Superior temporal gyrus (tissue), 1 donor: ENCODE results near the gene QPCT.
"Not testable (repeated sequence)": the region's sequence is repeated elsewhere in the genome, so short reads cannot be mapped to it uniquely, and the experiment has no call there.

ENCODE experiments used
- DNase-seq: peaks from one replicate; pipeline ENCODE4 v3.0.0-alpha.2; 2016; ENCODE audit errors: extremely low spot score

The QPCT gene

GRCh38 chr2:37389989-37390765 lies 45.7 kb downstream of the QPCT start:
- DNase-seq, result peak; percentile 26

- DNase-seq, result no peak
These were observed 46.3 kb downstream of the QPCT start for GRCh38 chr2:37390777-37391176.

DNA sequence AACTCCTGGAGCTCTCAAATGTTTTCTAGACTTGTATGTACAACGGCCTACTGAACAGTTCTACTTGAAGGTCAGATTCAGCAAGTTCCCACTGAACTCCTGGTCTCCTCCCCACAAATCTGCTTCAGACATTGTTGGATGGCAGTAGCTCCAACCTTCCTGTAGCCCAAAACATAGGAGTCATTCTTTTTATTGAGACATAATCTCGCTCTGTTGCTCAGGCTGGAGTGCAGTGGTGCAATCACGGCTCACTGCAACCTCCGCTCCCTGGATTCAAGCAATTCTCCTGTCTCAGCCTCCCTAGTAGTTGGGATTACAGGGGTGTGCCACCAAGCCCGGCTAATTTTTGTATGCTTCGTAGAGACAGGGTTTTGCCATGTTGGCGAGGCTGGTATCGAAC lies 47.3 kb downstream of the QPCT start:
- DNase-seq, result no peak

- no peak for DNase-seq
These were observed 48.0 kb downstream of the QPCT start for GRCh38 chr2:37392428-37392827.

- no peak for DNase-seq
These were observed 49.8 kb downstream of the QPCT start for GRCh38 chr2:37394263-37394662.

GRCh38 chr2:37394796-37395555 lies 50.5 kb downstream of the QPCT start:
- no peak for DNase-seq

- DNase-seq, result no peak
These were observed 52.6 kb downstream of the QPCT start for GRCh38 chr2:37396890-37397565.

GRCh38 chr2:37398990-37399389 lies 54.6 kb downstream of the QPCT start:
- no peak for DNase-seq

DNA sequence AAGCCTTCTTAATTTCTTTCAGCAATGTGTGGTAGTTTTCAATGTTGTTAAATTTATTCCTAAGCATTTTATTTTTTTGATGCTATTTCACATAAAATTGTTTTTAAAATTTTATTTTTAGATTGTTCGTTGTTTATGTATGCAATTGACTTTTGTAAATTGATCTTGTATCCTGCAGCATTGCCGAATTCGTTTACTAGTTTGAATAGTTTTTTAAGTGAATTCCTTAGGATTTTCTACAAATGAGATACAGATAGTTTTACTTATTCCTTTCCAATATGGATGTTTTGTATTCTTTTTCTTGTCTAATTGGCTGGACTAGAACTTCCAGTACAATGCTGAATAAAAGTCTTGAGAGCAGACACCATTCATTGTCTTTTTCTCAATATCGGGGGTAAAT lies 55.6 kb downstream of the QPCT start:
- DNase-seq, result no peak

- DNase-seq, result no peak
These were observed 58.2 kb downstream of the QPCT start for GRCh38 chr2:37402636-37403035.

DNA sequence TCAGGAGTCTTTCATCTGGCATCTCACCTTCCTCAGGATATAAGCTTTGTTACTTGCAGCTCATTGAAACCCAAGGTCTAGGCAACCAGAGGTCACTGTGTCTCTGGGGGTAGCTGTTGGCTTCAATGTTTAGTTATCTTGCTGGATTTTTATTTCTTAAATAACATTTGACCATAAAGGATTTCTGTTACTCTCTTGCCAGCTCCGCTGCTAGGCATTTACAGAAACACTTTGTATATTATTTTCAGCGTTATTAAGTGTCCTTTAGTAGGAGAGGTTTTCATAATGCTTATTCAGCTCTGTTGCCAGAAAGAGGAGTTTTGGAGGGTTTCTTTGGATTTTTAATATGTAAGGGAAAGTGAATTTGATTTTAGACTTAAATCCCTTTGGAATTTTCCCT lies 61.4 kb downstream of the QPCT start:
- no peak for DNase-seq

DNA sequence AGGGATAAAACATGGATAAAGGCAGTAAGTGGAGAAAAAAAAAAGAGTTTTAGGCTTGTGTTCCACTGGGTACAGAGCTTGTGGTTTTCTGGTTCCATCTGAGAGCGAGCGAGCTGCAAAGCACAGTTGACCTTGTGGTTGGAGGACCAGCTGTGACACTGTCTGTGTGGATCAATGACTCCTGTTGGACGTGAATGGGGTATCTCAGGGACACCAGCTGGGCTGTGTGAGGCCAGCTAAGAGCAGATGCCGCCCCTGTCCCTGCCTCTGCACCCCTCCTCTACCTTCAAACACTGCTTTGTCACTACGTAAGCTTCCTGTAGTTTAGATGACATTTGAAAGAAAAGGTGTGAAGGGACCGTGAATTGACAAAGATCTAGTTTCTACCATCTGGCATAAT lies 67.8 kb downstream of the QPCT start:
- no peak for DNase-seq

- not testable (repeated sequence) for DNase-seq
These were observed 69.6 kb downstream of the QPCT start for GRCh38 chr2:37413911-37414469.

DNA sequence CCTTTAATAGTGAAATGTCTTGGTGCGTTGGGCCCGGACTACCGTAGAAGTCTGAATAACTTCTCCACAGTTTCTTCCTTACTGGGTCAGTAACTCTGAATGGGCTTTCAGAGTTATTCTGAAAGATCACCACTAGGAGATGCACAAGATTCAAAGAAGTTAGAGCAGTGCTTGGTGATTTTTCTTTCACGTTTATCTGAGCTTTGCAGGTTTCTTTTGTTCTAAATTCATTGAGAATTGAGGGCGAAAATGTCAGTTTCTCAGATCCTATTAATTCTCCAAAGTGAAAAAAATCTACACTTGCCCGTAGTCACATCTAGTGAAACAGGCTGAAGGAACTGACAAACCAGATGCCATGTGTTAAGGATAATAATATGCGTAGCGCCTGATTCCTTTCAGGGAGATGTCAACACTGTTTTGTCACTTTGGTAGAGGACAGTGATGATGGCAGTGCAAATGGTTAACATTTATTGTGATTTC lies 70.1 kb downstream of the QPCT start:
- peak; percentile 82 for DNase-seq

- DNase-seq, result no peak
These were observed 70.8 kb downstream of the QPCT start for GRCh38 chr2:37415128-37415820.

GRCh38 chr2:37417321-37417720 lies 72.9 kb downstream of the QPCT start:
- DNase-seq, result no peak

DNA sequence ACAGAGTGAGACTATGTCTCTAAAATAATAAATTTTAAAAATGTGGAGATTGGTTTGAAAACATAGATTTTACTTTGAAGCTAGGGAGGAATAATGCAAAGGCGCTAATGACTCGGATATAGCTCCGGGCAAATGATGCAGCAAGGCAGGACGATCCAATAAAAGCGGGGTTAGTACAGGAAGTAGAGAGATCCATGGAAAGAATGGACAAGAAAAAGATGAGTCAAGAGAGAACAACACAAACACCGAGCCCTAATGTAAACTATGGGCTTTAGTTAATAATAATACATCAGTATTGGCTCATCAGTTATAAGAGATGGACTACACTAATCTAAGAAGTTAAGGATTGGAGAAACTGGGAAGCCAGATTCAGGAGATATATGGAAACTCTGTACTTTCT lies 74.5 kb downstream of the QPCT start:
- no peak for DNase-seq

- DNase-seq, result no peak
These were observed 77.3 kb downstream of the QPCT start for GRCh38 chr2:37421686-37422085.

DNA sequence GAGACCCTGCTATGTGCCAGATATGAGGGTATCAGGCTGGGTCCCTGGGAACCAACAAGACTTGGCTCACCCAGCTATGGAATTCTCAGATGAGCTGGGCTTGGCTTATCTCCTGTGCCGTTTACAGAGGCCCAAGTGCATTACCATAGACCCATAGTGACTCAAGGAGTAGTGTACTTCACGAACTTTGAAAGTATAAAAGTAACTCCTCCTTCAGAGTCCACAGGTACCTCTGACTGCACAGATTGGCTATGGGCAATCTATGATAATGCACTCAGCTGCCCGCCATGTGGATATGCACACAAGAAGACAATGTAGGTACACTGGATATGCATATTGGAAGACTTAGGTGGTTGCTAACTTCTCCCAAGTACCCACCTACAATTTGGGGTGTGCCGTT lies 78.4 kb downstream of the QPCT start:
- DNase-seq, result no peak
